T-cell (primary cell): ENCODE data around the gene TMED9. TPM values are rescaled to one million over a fixed set of nuclear protein-coding genes. Genes with fewer than 3 reads are reported as not detected.

ENCODE experiments used
- ATAC-seq, 4 experiments: fragments of 200-7000 bp in 3 of 4; fragments of 150-1000 bp in 1 of 4; cut with Tn5 transposase; replicated peaks in 1 of 4; 1 replicate in 3 of 4; 2 replicates in 1 of 4; pipeline ENCODE4 v1.10.0; 2021; ENCODE audit warnings: moderate library complexity in 3 of 4, mild to moderate bottlenecking in 2 of 4, moderate number of reproducible peaks in 1 of 4
- CTCF ChIA-PET, 2 donors: fragments of 300-600 bp; sonication (Branson Sonifier 250); formaldehyde crosslinking; loops; one replicate each; lab custom pipeline; 2022; ENCODE audit warnings: antibody characterized with exemption in 2 of 2; lab: Charles Lee
- POLR2A ChIA-PET, 2 donors: fragments of 300-600 bp; sonication (Branson Sonifier 250); formaldehyde crosslinking; loops; one replicate each; lab custom pipeline; 2022; ENCODE audit warnings: antibody characterized with exemption in 2 of 2; lab: Charles Lee
- DNase-seq, 35 experiments: peaks; one replicate each; pipeline versions ENCODE4 v3.0.0 to v3.0.0-alpha.2; 2013 to 2023
- H3K27ac ChIP-seq: one replicate; pipeline ENCODE4 v1.5.1; 2013; ENCODE audit warnings: low read length
- H3K27me3 ChIP-seq, 2 experiments: replicated peaks in 1 of 2; 1 replicate in 1 of 2; 2 replicates in 1 of 2; pipeline versions ENCODE4 v1.6.1 to v1.7.0; 2013; ENCODE audit warnings: low read length in 1 of 2, mixed read lengths in 1 of 2; ENCODE audit not compliant: control insufficient read depth in 2 of 2, insufficient read depth in 2 of 2; ENCODE audit errors: extremely low read depth in 1 of 2
- H3K36me3 ChIP-seq, 2 donors: 1 replicate in 1 of 2; 2 replicates in 1 of 2; pipeline versions ENCODE4 v1.6.1 to v1.7.0; 2013; ENCODE audit warnings: low read length in 1 of 2; ENCODE audit not compliant: control insufficient read depth in 2 of 2, insufficient read depth in 1 of 2; ENCODE audit errors: extremely low read depth in 1 of 2
- H3K4me1 ChIP-seq, 2 experiments: 1 replicate in 1 of 2; 2 replicates in 1 of 2; pipeline versions ENCODE4 v1.6.1 to v1.7.0; 2013; ENCODE audit warnings: low read length in 2 of 2, mixed read lengths in 1 of 2; ENCODE audit not compliant: insufficient read depth in 2 of 2, control insufficient read depth in 1 of 2; ENCODE audit errors: extremely low read depth in 1 of 2
- H3K4me3 ChIP-seq, 2 donors: 1 replicate in 1 of 2; 2 replicates in 1 of 2; pipeline versions ENCODE4 v1.5.1 to v1.7.0; 2013; ENCODE audit warnings: mild to moderate bottlenecking in 2 of 2, low read length in 1 of 2, moderate library complexity in 1 of 2; ENCODE audit not compliant: control insufficient read depth in 1 of 2; ENCODE audit errors: extremely low read depth in 1 of 2
- H3K9me3 ChIP-seq: 2 replicates; pipeline ENCODE4 v1.7.0; 2013
- H3K27ac Mint-ChIP-seq, 2 donors: one replicate each; pipeline ENCODE4 v1.8.0; 2020 to 2021; ENCODE audit warnings: mild to moderate bottlenecking in 2 of 2, mixed read lengths in 2 of 2
- H3K27me3 Mint-ChIP-seq, 2 donors: one replicate each; pipeline ENCODE4 v1.8.0; 2021 to 2022; ENCODE audit warnings: mixed read lengths in 2 of 2
- H3K36me3 Mint-ChIP-seq: one replicate; pipeline ENCODE4 v1.8.0; 2021; ENCODE audit warnings: mixed read lengths
- H3K4me1 Mint-ChIP-seq, 3 donors: one replicate each; pipeline ENCODE4 v1.8.0; 2020 to 2022; ENCODE audit warnings: mixed read lengths in 3 of 3, mild to moderate bottlenecking in 1 of 3
- H3K4me3 Mint-ChIP-seq, 3 donors: one replicate each; pipeline ENCODE4 v1.8.0; 2020 to 2022; ENCODE audit warnings: mild to moderate bottlenecking in 3 of 3, mixed read lengths in 3 of 3, moderate library complexity in 3 of 3
- H3K9me3 Mint-ChIP-seq, 3 donors: one replicate each; pipeline ENCODE4 v1.8.0; 2020 to 2022; ENCODE audit warnings: mixed read lengths in 3 of 3
- WGBS: methylation state at CpG from one replicate; pipeline ENCODE4 v1.1.5; 2013; ENCODE audit warnings: missing lambda C conversion rate; ENCODE audit not compliant: insufficient coverage; 5-methylcytosine and 5-hydroxymethylcytosine counted together
- total RNA-seq, 35 experiments: library from RNA in 6 of 35; stranded (reverse) in 6 of 35; fragments of 120-200 nt in 1 of 35; gene quantifications; one replicate each; pipeline versions ENCODE4 v1.2.1 to v1.2.4 and lab custom pipeline; 2013 to 2026

TMED9 gene
- total RNA-seq (10 to 100 TPM; 51.2 to 96.1 (median 84.8) TPM), total RNA-seq (lab: John Stamatoyannopoulos, UW) (38.2 to 129 (median 54.0) reads per million in 29 experiments)
- 57.7 TPM for total RNA-seq (2013)

GRCh38 chr5:177592010-177592834, at the start of gene TMED9:
Gene TMED9, plus strand, starts transcription at chr5:177592203. Its CDS starts 12 bp downstream, at chr5:177592215.
- H3K4me1 ChIP-seq, result peaks cover 0 to 25% of the 10 kb centered on the region in 2 experiments
- H3K36me3 ChIP-seq, result peaks cover 0 to 36% of the 10 kb centered on the region in 2 donors
- Mint-ChIP-seq H3K9me3 (no peaks in the 10 kb centered on the region), H3K4me1 (peaks cover 24 to 28% (median 26%) of the 10 kb centered on the region in 3 donors), H3K27me3 (peaks cover 11 to 16% of the 10 kb centered on the region in 2 donors), H3K27ac (peak within 1 kb of the TSS; percentile 95 to 98), H3K4me3 (peak within 1 kb of the TSS; percentile 93 to 99 (median 97)), H3K36me3 (peaks cover 23% of the 10 kb centered on the region)
- H3K27ac ChIP-seq, result peak within 1 kb of the TSS; percentile 56
- peak; percentile 97 to 99 (median 98) for ATAC-seq
- peak within 1 kb of the TSS; percentile 82 to 93 for H3K4me3 ChIP-seq
- peaks cover 2 to 8% of the 10 kb centered on the region in 2 experiments for H3K27me3 ChIP-seq
- no peaks in the 10 kb centered on the region for H3K9me3 ChIP-seq
- under 1% methylated on average over 56 of the region's 71 CpGs for WGBS
- peak; percentile 76 to 93 (median 86) for DNase-seq
- ChIA-PET CTCF (interaction anchor here in 1 of 2 donors (0.7 kb wide), 1 partner anchor 10 kb away, joined by 3 read pairs; no protein-coding TSS in a partner anchor), POLR2A (interaction anchor here (0.6 to 1.0 kb wide), 4 partner anchors 9 to 1045 kb away, joined by 3 to 4 read pairs (median 3); partner anchors contain the start of genes PRELID1 (in 1 of the 2) and RAB24 (in 1 of the 2))

- Mint-ChIP-seq H3K27ac (no peak overlapping the region), H3K4me3 (no peak overlapping the region), H3K36me3 (peaks cover 19% of the 10 kb centered on the region), H3K27me3 (no peaks in the 10 kb centered on the region), H3K4me1 (peaks cover 32 to 40% (median 37%) of the 10 kb centered on the region in 3 donors), H3K9me3 (no peaks in the 10 kb centered on the region)
- Histone ChIP-seq H3K36me3 (peaks cover 13 to 33% of the 10 kb centered on the region in 2 donors), H3K4me3 (no peak overlapping the region), H3K4me1 (no peaks in the 10 kb centered on the region), H3K27ac (no peak overlapping the region), H3K9me3 (no peaks in the 10 kb centered on the region), H3K27me3 (no peaks in the 10 kb centered on the region)
- DNase-seq (no peak), ATAC-seq (no peak)
- ChIA-PET POLR2A (no interaction called here), CTCF (no interaction called here)
- WGBS, result 88% methylated on average over 1 of the region's 4 CpGs
These were observed 49.1 kb upstream of the TMED9 start for GRCh38 chr5:177542816-177543465.

DNA sequence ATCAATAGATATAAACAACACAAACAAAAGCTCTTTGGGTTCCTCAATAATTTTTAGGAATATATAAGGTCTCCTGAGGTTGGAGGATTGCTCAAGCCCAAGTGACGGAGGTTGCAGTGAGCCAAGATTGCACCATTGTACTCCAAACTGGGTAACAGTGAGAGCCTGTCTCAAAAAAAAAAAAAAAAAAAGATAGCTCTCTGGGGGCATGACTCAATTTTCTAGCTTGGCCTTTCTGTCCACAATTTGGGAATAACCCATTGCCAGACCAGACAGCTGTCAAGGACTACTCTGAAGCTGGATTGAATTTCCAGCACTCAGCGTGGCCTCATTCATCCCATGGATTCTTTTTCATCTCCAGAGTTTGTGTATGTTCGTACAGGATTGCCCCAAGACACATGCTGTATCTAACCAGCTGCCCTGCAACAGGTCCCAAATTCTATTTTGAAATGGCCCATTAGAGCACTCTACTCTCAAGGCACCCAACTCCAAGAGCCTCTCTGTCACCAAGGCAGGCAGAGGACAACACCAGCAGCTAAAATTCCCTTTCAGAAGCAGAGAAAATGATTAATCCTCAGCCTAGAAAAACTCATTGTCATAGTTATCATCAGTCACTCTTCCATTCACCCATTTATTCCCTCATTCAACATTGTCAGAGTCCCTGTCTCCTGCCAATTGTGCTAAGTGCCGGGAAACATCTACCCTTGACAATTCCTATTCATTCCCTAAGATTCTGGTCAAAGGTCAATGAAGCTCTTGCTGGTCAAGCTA, 46.3 kb upstream of the TMED9 start:
- Mint-ChIP-seq H3K4me3 (no peak overlapping the region), H3K27ac (no peak overlapping the region), H3K4me1 (peaks cover 47 to 54% (median 50%) of the 10 kb centered on the region in 3 donors), H3K36me3 (peaks cover 16% of the 10 kb centered on the region), H3K27me3 (no peaks in the 10 kb centered on the region), H3K9me3 (no peaks in the 10 kb centered on the region)
- peaks cover 6 to 25% of the 10 kb centered on the region in 2 donors for H3K36me3 ChIP-seq
- ChIA-PET POLR2A (interaction anchor here (0.6 to 0.9 kb wide), 3 partner anchors 17 to 137 kb away, joined by 5 to 8 read pairs (median 6); no protein-coding TSS in a partner anchor), CTCF (interaction anchor here in 1 of 2 donors (0.6 to 0.8 kb wide), 4 partner anchors 10 to 852 kb away, joined by 3 read pairs; partner anchors contain the start of gene DDX41)
- WGBS, result 97% methylated on average over 3 of the region's 4 CpGs
- H3K27ac ChIP-seq, result no peak overlapping the region
- no peaks in the 10 kb centered on the region for H3K9me3 ChIP-seq
- H3K4me3 ChIP-seq, result no peak overlapping the region
- no peaks in the 10 kb centered on the region for H3K4me1 ChIP-seq
- DNase-seq, result no peak
- no peak for ATAC-seq
- no peaks in the 10 kb centered on the region for H3K27me3 ChIP-seq

GRCh38 chr5:177546258-177546741, 45.7 kb upstream of the TMED9 start:
- WGBS, result no CpG with 5 or more reads among the region's 1 CpG
- no peak overlapping the region for H3K27ac Mint-ChIP-seq

GRCh38 chr5:177547736-177548135, 44.3 kb upstream of the TMED9 start:
- Mint-ChIP-seq H3K27ac (no peak overlapping the region), H3K27me3 (no peaks in the 10 kb centered on the region)

More at GRCh38 chr5:177546258-177546741, 45.7 kb upstream of the TMED9 start:
- Mint-ChIP-seq H3K36me3 (peaks cover 12% of the 10 kb centered on the region), H3K9me3 (no peaks in the 10 kb centered on the region), H3K4me3 (no peak overlapping the region), H3K27me3 (no peaks in the 10 kb centered on the region), H3K4me1 (peaks cover 43 to 50% (median 46%) of the 10 kb centered on the region in 3 donors)
- ChIA-PET CTCF (no interaction called here), POLR2A (no interaction called here)
- H3K27me3 ChIP-seq, result no peaks in the 10 kb centered on the region
- no peaks in the 10 kb centered on the region for H3K9me3 ChIP-seq
- ATAC-seq, result no peak
- H3K27ac ChIP-seq, result no peak overlapping the region
- H3K4me3 ChIP-seq, result no peak overlapping the region
- no peaks in the 10 kb centered on the region for H3K4me1 ChIP-seq
- no peak for DNase-seq
- H3K36me3 ChIP-seq, result peaks cover 8 to 31% of the 10 kb centered on the region in 2 donors

More at GRCh38 chr5:177547736-177548135, 44.3 kb upstream of the TMED9 start:
- Histone ChIP-seq H3K36me3 (peaks cover 6 to 26% of the 10 kb centered on the region in 2 donors), H3K27ac (no peak overlapping the region), H3K27me3 (no peaks in the 10 kb centered on the region), H3K9me3 (no peaks in the 10 kb centered on the region), H3K4me3 (no peak overlapping the region), H3K4me1 (peaks cover 2 to 3% of the 10 kb centered on the region in 2 experiments)
- ChIA-PET POLR2A (no interaction called here), CTCF (no interaction called here)
- peaks cover 47 to 61% (median 53%) of the 10 kb centered on the region in 3 donors for H3K4me1 Mint-ChIP-seq
- WGBS, result 89% methylated on average over 1 of the region's 3 CpGs
- ATAC-seq (no peak), DNase-seq (no peak)
- H3K36me3 Mint-ChIP-seq, result peaks cover 12% of the 10 kb centered on the region
- H3K4me3 Mint-ChIP-seq, result no peak overlapping the region
- H3K9me3 Mint-ChIP-seq, result no peaks in the 10 kb centered on the region
